ENCODE measurements around the gene RAB22A.

Gene RAB22A

GRCh38 chr20:58309591-58310290, at the start of gene RAB22A:
TSS of gene RAB22A (plus strand) at chr20:58309715. CDS start at chr20:58309977, 262 bp downstream.
- peak; percentile 76 for DNase-seq

- DNase-seq = no peak
Measured at GRCh38 chr20:58260006-58260405, 49.5 kb upstream of the RAB22A start.

GRCh38 chr20:58261660-58262059, 47.9 kb upstream of the RAB22A start:
- no peak for DNase-seq

GRCh38 chr20:58264271-58264670, 45.2 kb upstream of the RAB22A start:
- DNase-seq = no peak

- DNase-seq = no peak
Measured at GRCh38 chr20:58267389-58268215, 41.9 kb upstream of the RAB22A start.

- no peak for DNase-seq
Measured at GRCh38 chr20:58268421-58268821, 41.1 kb upstream of the RAB22A start.

GRCh38 chr20:58268936-58269619, 40.4 kb upstream of the RAB22A start:
- DNase-seq = no peak

GRCh38 chr20:58271606-58272351, 37.7 kb upstream of the RAB22A start:
- no peak for DNase-seq

GRCh38 chr20:58274384-58274783, 35.1 kb upstream of the RAB22A start:
- DNase-seq = no peak

- no peak for DNase-seq
Measured at GRCh38 chr20:58277107-58277506, 32.4 kb upstream of the RAB22A start.

- DNase-seq = no peak
Measured at GRCh38 chr20:58277578-58278472, 31.7 kb upstream of the RAB22A start.

- no peak for DNase-seq
Measured at GRCh38 chr20:58286729-58287128, 22.8 kb upstream of the RAB22A start.

- DNase-seq = no peak
Measured at GRCh38 chr20:58287638-58288037, 21.9 kb upstream of the RAB22A start.

- no peak for DNase-seq
Measured at GRCh38 chr20:58289143-58289542, 20.4 kb upstream of the RAB22A start.

GRCh38 chr20:58293453-58293852, 16.1 kb upstream of the RAB22A start:
- DNase-seq = no peak

- no peak for DNase-seq
Measured at GRCh38 chr20:58294497-58295455, 14.7 kb upstream of the RAB22A start.

GRCh38 chr20:58296051-58296837, 13.3 kb upstream of the RAB22A start:
- no peak for DNase-seq

GRCh38 chr20:58297394-58297793, 12.1 kb upstream of the RAB22A start:
- DNase-seq = no peak

GRCh38 chr20:58300321-58300720, 9.2 kb upstream of the RAB22A start:
- DNase-seq = no peak

GRCh38 chr20:58303547-58303946, 6.0 kb upstream of the RAB22A start:
- no peak for DNase-seq

All from right hindlimb (tissue), 1 donor.